Erythroblast (primary cell): ENCODE measurements around the gene CHD9.

Experiments used
- GATA1 ChIP-seq: IDR thresholded peaks from 2 replicates; pipeline ENCODE4 v1.6.1; 2011; ENCODE audit warnings: low read depth, mild to moderate bottlenecking, control low read depth, low read length, moderate library complexity
- POLR2A ChIP-seq: IDR thresholded peaks from 2 replicates; pipeline ENCODE4 v1.6.1; 2011; ENCODE audit warnings: mild to moderate bottlenecking, low read length

DNA sequence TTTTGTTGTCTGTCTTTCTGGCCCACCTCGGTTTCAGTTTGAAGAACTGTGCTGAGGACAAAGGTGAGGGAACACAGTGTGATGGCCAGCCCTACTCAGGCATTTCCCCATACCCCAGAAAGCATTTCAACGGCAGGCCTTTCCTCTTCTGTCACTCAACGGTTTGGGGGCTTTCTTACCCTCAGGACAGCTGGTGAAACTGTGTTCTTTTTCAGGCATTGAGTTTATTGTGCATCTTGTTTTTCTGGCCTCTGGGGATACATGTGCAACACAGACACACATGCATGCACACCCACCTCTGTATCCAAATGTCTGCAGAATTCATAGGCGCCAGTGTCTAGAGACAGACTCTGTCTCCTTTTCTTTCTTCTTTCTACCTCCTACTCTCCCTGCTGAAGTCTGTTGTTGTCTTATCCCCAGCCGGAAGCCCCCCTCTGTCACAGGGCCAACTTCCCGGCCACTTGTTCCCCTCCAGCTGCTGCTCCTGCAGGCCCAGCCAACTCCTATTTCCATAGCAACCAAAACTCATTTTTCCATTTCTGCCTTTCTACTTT is 17.0 kb downstream of the CHD9 start:
- no peak for TF ChIP-seq POLR2A
- no peak for TF ChIP-seq GATA1
